PC-9 (cell line): ENCODE data around the gene PPP1R7. TPM values are rescaled to one million over a fixed set of nuclear protein-coding genes. Genes with fewer than 3 reads are reported as not detected.
A peak's percentile ranks its signal among the peaks of the same experiment; 100 is the strongest.

Source experiments
- BruUV-seq: library from RNA; stranded (reverse); fragments of 400-500 nt; replicated peaks from 2 replicates; lab custom pipeline; 2021; lab: Mats Ljungman, UMichigan
- CTCF ChIA-PET: fragments of 300-600 bp; sonication (Branson Sonifier 250); formaldehyde crosslinking; loops from one replicate; lab custom pipeline; 2022; ENCODE audit warnings: antibody characterized with exemption; lab: Charles Lee
- POLR2A ChIA-PET: fragments of 300-600 bp; sonication (Branson Sonifier 250); formaldehyde crosslinking; loops from one replicate; lab custom pipeline; 2022; ENCODE audit warnings: antibody characterized with exemption; ENCODE audit not compliant: unreplicated experiment; lab: Charles Lee
- DNase-seq, 2 experiments: peaks; one replicate each; pipeline versions ENCODE4 v3.0.0 to v3.0.0-alpha.2; 2015 to 2022; ENCODE audit warnings: mixed read lengths in 1 of 2
- H2AFZ ChIP-seq: fragments of 200-600 bp; sonication (generic); 2 replicates; pipeline ENCODE4 v1.8.1; 2017; ENCODE audit warnings: antibody characterized with exemption
- H3F3A ChIP-seq: fragments of 200-600 bp; sonication (generic); 2 replicates; pipeline ENCODE4 v1.8.1; 2017; ENCODE audit warnings: antibody characterized with exemption, mild to moderate bottlenecking, low read depth; ENCODE audit not compliant: insufficient read depth
- H3K27ac ChIP-seq: fragments of 200-600 bp; sonication (generic); 2 replicates; pipeline ENCODE4 v1.6.1; 2016; ENCODE audit warnings: mixed run types
- H3K27me3 ChIP-seq: fragments of 200-600 bp; sonication (generic); 2 replicates; pipeline ENCODE4 v1.6.1; 2016; ENCODE audit warnings: low read depth, mixed run types; ENCODE audit not compliant: insufficient read depth
- H3K36me3 ChIP-seq: fragments of 200-600 bp; sonication (generic); 2 replicates; pipeline ENCODE4 v1.6.1; 2016; ENCODE audit warnings: low read depth, mixed run types
- H3K4me1 ChIP-seq: fragments of 200-600 bp; sonication (generic); replicated peaks from 2 replicates; pipeline ENCODE4 v1.6.1; 2016; ENCODE audit warnings: mixed run types; ENCODE audit not compliant: insufficient read depth
- H3K4me2 ChIP-seq: fragments of 200-600 bp; sonication (generic); 2 replicates; pipeline ENCODE4 v1.6.1; 2017; ENCODE audit warnings: mixed run types
- H3K4me3 ChIP-seq: fragments of 200-600 bp; sonication (generic); 2 replicates; pipeline ENCODE4 v1.6.1; 2016; ENCODE audit warnings: mixed run types
- H3K79me2 ChIP-seq: fragments of 200-600 bp; sonication (generic); 2 replicates; pipeline ENCODE4 v1.6.1; 2017; ENCODE audit warnings: low read depth, mixed run types
- H3K9me2 ChIP-seq: fragments of 200-600 bp; sonication (generic); 2 replicates; pipeline ENCODE4 v1.8.1; 2017; ENCODE audit warnings: mild to moderate bottlenecking; ENCODE audit not compliant: insufficient read depth
- H3K9me3 ChIP-seq: fragments of 200-600 bp; sonication (generic); 2 replicates; pipeline ENCODE4 v1.8.1; 2016; ENCODE audit warnings: low read depth; ENCODE audit not compliant: insufficient read depth
- H4K20me1 ChIP-seq: fragments of 200-600 bp; sonication (generic); 2 replicates; pipeline ENCODE4 v1.8.1; 2017; ENCODE audit not compliant: insufficient read depth
- CTCF ChIP-seq: fragments of 200-600 bp; sonication (generic); conservative IDR thresholded peaks from 2 replicates; pipeline ENCODE4 v1.6.1; 2017; ENCODE audit warnings: mixed run types, antibody characterized with exemption, mild to moderate bottlenecking, moderate library complexity
- EZH2 ChIP-seq: fragments of 200-600 bp; sonication (generic); IDR thresholded peaks from 2 replicates; pipeline ENCODE4 v1.8.0; 2017; ENCODE audit warnings: antibody characterized with exemption, low read depth
- intact Hi-C: fragments of 100-400 bp; cut with micrococcal nuclease; formaldehyde crosslinking; loops from one replicate; pipeline ENCODE4 v1.10.0; 2022; ENCODE audit not compliant: unreplicated experiment
- total RNA-seq: library from RNA; stranded (reverse); gene quantifications from 2 replicates; pipeline ENCODE4 v1.2.3, GENCODE V29; 2021

PPP1R7 gene
- total RNA-seq, 1 experiment from 2014 or later: 113 TPM

DNA sequence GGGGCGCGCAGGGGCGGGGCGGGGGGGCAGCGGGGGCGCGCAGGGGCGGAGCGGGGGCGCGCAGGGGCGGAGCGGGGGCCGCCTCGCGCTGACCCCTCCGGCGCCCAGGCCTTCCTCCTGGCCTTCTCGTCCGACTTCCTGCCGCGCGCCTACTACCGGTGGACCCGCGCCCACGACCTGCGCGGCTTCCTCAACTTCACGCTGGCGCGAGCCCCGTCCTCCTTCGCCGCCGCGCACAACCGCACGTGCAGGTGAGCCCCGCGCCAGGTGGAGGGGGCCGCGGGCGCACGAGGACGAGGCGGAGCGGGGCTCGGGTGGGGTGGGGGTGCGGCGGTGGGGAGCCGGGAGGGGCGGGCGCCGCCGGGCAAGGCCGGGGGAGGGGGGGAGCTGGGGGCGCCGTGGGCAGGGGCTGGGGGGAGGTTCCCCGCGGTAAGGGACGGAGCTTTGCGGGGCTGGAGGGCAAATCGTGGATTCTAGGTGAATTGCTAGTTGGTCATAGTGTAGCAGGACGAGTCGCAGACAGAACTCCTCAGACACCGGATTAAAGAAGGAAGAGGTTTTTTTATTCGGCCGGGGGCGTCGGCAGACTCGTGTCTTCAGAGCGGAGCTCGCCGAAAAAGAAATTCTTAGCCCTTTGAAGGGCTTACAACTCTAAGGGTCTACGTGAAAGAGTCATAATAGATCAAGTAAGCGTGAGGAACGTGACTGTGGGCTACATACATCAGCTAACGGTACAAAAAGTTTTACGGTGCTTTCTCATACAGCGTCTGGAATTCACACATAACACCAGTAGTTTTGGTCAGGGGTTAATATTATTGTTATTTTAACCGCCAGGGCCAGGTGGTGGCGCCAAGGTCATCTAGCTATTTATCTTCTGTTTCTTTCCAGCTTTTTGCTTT, 68.1 kb downstream of the PPP1R7 start:
- Histone ChIP-seq H3K27me3 (peaks cover 8% of the 10 kb centered on the region), H2AFZ (peak overlapping the region; percentile 83), H3F3A (peaks cover 34% of the 10 kb centered on the region), H4K20me1 (0 out of 2 replicates have a peak, but pooled peaks cover 7% of the 10 kb centered on the region), H3K4me3 (peak overlapping the region; percentile 74), H3K4me1 (peaks cover 11% of the 10 kb centered on the region), H3K79me2 (peaks cover 7% of the 10 kb centered on the region; the same call in 1 of the 2 replicates), H3K36me3 (no peaks in the 10 kb centered on the region), H3K4me2 (peak overlapping the region; percentile 87), H3K27ac (no peak overlapping the region), H3K9me3 (no peaks in the 10 kb centered on the region), H3K9me2 (no peaks in the 10 kb centered on the region)
- peak; percentile 29; the same call in 1 of the 2 replicates for TF ChIP-seq CTCF
- TF ChIP-seq EZH2: no peak
- CTCF ChIA-PET: interaction anchor here (0.6 kb wide), 1 partner anchor 272 kb away, joined by 3 read pairs; no protein-coding TSS in a partner anchor
- no TSS peak for BruUV-seq
- POLR2A ChIA-PET: interaction anchor here (0.6 to 0.9 kb wide), 2 partner anchors 468 to 742 kb away, joined by 4 to 5 read pairs; partner anchors contain the start of gene DTYMK
- intact Hi-C loops: loop anchor here (5.0 to 10.0 kb wide), 2 partner anchors 114 to 366 kb away; partner anchors contain the start of gene MTERF4
- peak; percentile 47 to 66 for DNase-seq

- Histone ChIP-seq H3K9me2 (no peaks in the 10 kb centered on the region), H3K4me3 (peak overlapping the region; percentile 74), H3K4me2 (peak overlapping the region; percentile 87), H4K20me1 (0 out of 2 replicates have a peak, but pooled peaks cover 7% of the 10 kb centered on the region), H3F3A (peaks cover 34% of the 10 kb centered on the region), H3K4me1 (peaks cover 11% of the 10 kb centered on the region), H2AFZ (peak overlapping the region; percentile 83), H3K79me2 (peaks cover 7% of the 10 kb centered on the region; the same call in 1 of the 2 replicates), H3K27me3 (peaks cover 1% of the 10 kb centered on the region; the same call in 1 of the 2 replicates), H3K36me3 (no peaks in the 10 kb centered on the region), H3K9me3 (no peaks in the 10 kb centered on the region), H3K27ac (no peak overlapping the region)
- TF ChIP-seq CTCF (no peak), EZH2 (no peak)
- CTCF ChIA-PET: interaction anchor here (0.7 kb wide), 1 partner anchor 319 kb away, joined by 5 read pairs; no protein-coding TSS in a partner anchor
- peak in 1 of 2 experiments; percentile 56 for DNase-seq
- BruUV-seq: no TSS peak
- intact Hi-C loops: loop anchor here (5.0 to 10.0 kb wide), 2 partner anchors 114 to 367 kb away; partner anchors contain the start of gene MTERF4
- POLR2A ChIA-PET: interaction anchor here (0.7 to 0.9 kb wide), 2 partner anchors 343 to 468 kb away, joined by 4 to 5 read pairs; partner anchors contain the start of gene DTYMK
Measured at GRCh38 chr2:241219030-241219382, 68.7 kb downstream of the PPP1R7 start.

DNA sequence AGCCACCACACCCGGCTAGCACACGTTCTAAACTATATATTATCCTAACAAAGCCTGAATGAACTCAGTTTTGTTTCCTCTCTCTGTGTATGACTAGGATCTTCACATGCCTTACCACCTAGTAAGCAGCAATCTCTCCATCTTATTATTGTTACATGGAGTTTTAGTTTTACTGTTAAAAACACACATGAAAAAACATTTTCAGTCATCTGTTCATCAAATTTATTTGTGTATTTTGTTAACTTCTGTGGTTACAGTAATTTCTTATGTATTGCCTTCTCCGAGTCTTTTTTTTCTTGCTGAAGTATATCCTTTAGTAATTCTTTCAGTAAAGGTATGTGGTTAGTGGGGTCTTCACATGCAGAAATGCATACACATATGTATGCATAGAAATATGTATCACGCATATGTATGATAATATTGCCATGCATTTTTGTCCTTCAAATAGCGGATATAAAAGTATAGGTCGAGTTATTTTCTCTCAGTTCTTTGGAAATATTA, 69.6 kb downstream of the PPP1R7 start:
- H4K20me1 ChIP-seq: 0 out of 2 replicates have a peak, but pooled peaks cover 11% of the 10 kb centered on the region
- H3K9me3 ChIP-seq: no peaks in the 10 kb centered on the region
- H3K4me1 ChIP-seq: peaks cover 11% of the 10 kb centered on the region
- H3K4me2 ChIP-seq: peak overlapping the region; percentile 87
- peaks cover 37% of the 10 kb centered on the region for H3F3A ChIP-seq
- no peak for TF ChIP-seq EZH2
- TF ChIP-seq CTCF: no peak
- no TSS peak for BruUV-seq
- no peaks in the 10 kb centered on the region for H3K36me3 ChIP-seq
- no peaks in the 10 kb centered on the region for H3K27me3 ChIP-seq
- CTCF ChIA-PET: interaction anchor here (0.7 kb wide), 1 partner anchor 320 kb away, joined by 5 read pairs; no protein-coding TSS in a partner anchor
- no peaks in the 10 kb centered on the region for H3K9me2 ChIP-seq
- POLR2A ChIA-PET: interaction anchor here (0.7 kb wide), 1 partner anchor 342 kb away, joined by 5 read pairs; no protein-coding TSS in a partner anchor
- intact Hi-C loops: loop anchor here (5.0 to 10.0 kb wide), 2 partner anchors 115 to 368 kb away; partner anchors contain the start of gene MTERF4
- H3K4me3 ChIP-seq: no peak overlapping the region; the same call in 1 of the 2 replicates
- no peak overlapping the region for H2AFZ ChIP-seq
- DNase-seq: no peak
- peaks cover 7% of the 10 kb centered on the region; the same call in 1 of the 2 replicates for H3K79me2 ChIP-seq
- H3K27ac ChIP-seq: no peak overlapping the region
